Measurements from ENCODE around the gene SLC27A4.
A peak's percentile ranks its signal among the peaks of the same experiment; 100 is the strongest.

Gene SLC27A4

DNA sequence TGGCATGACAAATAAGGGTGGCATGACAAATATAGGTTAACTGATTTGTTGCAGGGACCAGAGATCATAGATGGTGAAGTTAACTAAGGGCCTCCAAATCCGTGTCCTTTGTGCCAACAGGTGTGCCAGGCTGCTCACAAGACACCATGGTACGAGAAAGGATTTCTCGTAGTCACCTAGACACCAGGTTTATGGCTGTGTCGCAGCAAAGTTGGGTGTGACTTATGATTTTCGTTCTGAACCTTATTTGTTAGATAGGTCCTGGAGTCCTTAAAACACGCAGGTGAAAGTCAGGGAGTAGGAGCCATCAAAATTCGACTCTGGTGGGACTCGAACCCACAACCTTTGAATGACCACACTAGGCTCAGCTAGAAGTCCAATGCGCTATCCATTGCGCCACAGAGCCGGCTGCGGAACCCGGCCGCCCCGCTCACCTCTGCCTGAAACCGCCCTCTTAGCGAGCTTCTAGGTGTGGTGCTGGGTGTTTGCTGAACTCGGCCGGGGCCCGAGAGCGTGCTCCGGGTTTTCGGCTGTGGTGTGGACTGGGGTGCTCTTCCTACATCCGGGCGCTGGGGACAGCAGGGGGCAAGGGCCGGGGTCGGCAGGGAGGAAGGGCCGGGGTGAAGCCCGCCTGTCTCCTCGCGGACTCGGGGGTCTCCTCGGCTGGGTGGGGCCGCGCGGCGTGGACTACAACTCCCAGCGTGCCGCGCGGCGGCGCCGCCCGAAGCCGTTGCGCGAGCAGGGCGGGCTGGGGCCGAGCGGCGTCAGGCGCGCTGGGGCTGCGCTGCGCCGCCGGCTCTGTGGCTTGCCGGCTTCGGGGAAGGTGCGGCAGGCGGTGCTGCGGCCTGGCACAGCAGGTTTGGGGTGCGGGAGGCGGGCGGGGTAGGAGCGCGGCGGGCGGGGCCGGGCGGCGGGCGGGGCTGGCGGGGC lies at the start of gene SLC27A4:
SLC27A4 (plus strand) TSS at position 767 of the 930 bp plus-strand sequence. CDS start 2,606 bp downstream, outside the sequence.
- DNase-seq, result peak; percentile 53 to 69

DNA sequence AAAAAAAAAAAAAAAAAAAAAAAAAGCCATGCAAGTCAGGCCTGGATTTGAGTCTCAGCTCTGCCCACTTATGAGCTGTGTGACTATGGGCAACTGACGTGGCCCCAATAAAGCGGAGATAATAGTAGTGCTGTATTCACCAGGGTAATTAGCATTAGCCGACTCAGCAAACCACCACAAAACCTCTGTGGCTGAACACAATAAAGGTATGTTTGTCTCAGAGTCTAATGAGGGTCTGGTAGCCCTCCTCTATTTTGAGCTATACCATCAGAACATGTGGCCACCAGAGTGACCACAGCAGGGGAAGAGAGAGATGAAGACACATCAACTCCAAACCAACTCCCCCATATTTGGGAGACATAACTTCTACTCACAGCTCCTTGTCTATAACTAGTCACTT lies 48.3 kb upstream of the SLC27A4 start:
- no peak for DNase-seq

DNA sequence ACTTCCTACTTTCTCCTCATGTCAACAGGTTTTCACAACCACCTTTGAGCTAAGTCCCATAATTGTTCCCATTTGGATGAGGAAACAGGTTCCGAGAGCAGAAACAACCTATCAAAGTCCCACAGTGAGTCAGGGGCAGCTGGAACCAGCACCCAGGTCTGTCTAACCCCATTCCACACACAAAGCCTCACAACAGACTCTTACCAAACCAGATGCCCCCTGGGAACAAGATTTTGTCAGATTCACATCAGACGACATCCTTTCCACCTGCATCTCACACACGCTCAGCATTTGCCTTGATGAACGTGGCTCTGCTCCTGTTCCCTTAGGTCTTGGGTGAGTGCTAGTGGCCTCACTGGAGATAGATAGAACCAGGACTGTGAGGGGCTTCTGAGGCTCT lies 47.2 kb upstream of the SLC27A4 start:
- no peak for DNase-seq

DNA sequence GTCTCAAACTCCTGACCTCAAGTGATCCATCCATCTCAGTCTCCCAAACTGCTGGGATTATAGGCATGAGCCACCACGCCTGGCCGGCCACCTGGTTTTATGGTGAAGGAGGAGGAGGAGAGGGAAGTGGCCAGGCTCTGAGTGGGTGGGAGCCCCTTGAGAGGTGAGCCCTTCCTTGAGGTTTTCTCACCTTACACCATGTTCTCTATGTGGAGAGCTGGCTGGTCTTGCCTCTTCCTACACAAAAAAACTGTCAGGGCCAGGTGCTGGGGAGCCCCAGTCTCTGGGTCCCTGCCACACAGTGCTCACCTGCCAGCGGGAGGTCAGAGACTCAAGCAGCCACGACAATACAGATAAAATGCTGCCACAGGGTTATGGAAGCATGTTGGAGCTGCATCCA lies 46.2 kb upstream of the SLC27A4 start:
- no peak for DNase-seq

DNA sequence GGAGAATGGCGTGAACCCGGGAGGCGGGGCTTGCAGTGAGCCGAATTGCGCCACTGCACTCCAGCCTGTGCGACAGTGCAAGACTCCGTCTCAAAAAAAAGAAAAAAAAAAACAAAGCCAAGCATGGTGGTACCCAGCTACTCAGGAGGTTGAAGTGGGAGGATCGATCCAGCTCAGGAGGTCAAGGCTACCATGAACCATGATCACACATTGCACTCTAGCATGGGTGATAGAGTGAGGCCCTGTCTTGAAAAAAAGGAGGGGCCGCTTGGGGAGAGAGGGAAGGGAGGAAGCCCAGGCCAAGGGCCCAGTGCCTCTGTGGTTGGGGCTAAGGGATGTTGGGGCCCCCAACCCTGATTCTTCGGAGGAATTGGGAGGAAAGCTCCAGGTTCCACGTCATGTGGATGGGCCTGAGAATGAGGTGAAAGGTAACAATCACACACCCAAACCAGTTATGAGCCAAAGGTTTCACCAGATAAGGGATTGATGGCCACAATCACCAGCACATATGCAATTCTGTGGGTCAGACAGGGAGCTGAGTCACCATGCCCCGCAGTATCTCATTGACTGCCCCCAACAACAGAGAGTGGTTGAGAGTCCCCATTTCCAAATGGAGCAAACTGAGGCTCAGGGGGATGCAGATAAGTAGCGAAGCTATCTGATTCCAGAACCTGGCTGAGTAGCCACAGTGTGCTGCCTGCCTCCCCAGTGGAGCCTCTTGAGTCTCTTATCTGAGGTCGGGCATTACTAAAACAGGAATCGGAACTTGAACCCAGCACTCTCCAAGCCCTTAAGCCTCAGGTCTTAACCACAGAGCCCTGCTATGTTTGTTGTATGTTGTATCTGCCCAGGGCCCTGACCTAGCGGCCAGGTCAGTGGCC lies 43.7 kb upstream of the SLC27A4 start:
- DNase-seq, result no peak

DNA sequence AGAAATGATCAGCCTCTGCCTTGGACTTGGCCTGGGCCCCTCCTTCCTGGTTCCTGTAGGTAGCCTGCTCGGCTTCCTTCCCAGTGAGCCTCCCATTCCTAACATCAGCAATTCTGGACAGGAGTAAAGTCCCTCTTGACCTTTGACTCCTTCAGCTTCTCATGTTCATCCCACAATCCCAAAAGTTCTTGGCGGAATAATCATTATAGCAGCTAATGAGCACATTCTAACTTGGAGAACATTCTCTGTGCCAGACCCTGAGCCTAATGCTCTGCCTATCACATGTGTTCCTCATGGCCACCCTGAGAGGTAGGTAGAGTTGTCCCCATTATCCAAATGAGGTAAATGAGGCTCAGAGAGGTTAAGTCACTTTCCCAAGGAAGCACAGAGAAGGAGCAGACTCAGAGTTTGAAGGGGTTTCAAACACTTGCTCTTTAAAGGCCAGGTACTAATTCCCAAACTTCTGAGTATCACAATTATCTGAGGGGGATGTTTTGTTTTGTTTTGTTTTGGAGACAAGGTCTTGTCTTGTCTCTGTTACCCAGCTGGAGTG lies 43.0 kb upstream of the SLC27A4 start:
- no peak for DNase-seq

DNA sequence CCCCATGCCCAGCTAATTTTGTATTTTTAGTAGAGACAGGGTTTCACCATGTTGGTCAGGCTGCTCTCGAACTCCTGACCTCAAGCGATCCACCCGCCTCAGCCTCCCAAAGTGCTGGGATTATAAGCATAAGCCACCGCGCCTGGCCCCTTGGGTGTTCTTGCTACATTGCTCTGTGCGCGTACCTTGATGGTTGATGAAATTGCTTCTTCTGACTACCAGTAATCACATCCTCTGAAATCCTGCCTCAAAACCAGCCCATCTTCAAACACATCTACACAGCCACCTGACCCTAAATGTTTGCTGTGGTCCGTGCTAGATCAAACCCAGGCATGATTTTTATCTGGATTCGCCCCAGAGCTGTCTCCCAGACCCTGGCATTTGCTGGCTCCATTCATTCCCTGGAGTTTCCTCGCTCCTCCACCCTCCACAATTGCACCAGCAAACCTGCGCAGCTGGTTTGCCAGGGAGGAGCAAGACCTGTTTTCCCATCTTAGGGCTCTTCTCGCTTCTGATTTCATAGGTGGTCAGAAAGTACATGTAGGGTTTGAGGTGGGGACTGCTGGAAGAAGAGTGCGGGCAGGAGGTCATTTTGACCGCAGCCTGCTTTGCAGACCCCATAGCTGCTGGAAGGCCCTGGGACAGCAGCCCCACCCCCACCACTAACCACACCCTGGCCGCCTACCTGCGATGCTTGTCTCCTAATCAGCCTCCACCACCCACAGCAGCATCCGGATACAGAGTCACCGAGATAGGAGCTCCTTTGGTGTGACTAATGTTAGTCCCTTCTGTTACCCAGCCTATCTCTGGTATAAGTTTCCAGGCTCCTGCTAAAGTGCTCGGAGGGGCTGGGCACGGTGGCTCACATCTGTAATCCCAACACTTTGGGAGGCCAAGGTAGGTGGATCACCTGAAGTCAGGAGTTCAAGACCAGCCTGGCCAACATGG lies 41.5 kb upstream of the SLC27A4 start:
- no peak for DNase-seq

DNA sequence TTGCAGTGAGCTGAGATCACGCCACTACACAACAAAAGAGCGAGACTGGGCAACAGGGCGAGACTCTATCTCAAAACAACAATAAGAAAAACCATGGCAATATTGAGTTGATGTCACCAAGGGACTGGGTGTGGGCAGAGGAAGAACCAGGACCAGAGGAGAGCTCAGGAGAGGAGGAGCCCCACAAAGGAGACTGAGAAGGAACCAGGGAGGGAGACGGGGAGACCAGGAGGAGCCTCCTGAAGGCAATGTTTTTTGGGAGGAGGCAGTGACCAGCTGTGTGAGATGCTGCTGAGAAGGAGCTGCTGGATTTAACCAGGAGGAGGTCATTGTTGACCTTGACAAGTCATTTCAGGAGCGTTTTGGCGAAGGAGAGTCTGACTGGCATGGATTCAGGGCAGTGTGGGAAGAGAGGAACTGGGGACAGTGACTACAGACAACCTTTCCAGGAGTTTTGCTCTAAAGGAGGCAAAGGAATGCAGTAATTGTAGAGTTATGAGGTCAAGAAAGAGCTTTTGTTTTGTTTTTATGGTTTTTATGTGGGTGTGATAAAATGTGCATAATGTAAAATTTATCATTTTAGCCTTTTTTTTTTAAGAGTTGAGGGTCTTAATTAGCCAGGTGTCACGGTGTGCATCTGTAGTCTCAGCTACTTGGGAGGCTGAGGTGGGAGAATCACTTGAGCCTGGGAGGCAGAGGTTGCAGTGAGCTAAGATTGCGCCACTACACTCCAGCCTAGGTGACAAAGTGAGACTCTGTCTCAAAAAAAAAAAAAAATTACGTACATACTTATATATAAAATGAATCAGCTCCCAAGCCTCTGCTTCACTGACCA lies 36.0 kb upstream of the SLC27A4 start:
- no peak for DNase-seq

DNA sequence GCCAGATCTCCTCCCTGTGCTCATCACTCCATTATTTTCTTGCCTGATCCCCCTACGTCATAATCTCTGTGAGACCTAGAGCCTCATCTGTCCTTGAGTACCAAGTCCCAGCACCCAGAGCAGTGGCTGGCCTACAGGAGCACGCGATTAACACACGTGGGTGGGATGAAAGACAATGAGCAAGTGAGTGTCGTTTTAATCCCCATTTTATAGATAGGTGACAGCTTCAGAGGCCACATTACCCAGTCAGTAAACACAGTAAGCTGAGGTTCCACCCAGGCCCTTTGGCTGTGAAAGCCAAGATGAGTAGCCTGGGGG lies 35.4 kb upstream of the SLC27A4 start:
- no peak for DNase-seq

DNA sequence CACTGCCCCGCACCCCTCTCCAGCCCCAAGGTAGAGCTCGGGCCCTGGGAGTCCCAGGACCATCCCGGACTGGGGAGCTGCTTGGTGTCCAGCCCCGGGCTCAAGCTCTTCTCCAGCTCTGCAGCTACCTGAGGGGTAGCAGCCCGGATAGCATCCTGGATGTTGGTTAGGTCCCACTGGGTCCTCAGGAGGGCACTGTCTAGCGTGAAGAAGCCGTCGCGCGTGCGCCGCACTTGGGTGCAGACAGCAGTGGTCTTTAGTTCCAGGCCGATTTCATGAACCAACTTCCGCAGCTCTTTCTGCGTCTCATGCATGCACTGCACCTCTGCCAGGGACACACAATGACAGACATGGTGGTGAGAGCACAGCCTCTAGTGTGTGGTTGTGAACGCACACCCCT lies 30.8 kb upstream of the SLC27A4 start:
- DNase-seq, result no peak

DNA sequence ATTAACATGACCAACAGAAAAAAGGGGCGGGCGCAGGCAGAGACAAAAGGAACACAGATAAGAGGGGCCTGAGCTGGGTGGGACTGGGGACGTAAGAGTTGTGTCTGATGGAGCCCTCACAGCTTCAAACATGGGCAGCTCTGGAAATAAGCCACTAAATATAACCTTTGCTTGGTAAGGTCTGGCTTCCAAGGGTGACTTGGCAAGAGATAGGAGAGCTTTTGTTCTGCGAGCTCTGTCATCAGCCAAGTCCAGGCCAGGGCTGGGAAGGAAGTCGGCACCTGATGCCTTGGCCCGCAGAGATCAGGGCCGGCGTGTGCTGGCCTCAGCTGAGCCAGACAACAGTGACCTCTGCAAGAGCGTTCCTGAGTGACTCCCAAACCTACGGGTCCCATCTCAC lies 29.9 kb upstream of the SLC27A4 start:
- no peak for DNase-seq

DNA sequence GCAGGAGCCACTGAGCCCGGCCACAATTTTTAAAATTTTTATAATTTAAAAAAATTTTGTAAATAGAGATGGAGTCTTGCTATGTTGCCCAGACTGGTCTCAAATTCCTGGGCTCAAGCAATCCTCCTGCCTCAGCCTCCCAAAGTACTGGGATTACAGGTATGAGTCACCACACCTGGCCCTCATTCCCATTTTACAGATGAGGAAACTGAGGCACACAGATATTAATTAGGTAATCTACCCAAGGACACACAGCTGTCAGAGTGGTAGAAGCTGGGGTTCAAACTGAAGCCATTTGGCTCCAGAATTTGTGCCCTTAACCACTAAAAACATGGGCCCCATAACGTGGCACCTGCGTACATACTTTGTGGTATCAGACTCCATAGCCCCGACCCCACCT lies 25.6 kb upstream of the SLC27A4 start:
- DNase-seq, result no peak

DNA sequence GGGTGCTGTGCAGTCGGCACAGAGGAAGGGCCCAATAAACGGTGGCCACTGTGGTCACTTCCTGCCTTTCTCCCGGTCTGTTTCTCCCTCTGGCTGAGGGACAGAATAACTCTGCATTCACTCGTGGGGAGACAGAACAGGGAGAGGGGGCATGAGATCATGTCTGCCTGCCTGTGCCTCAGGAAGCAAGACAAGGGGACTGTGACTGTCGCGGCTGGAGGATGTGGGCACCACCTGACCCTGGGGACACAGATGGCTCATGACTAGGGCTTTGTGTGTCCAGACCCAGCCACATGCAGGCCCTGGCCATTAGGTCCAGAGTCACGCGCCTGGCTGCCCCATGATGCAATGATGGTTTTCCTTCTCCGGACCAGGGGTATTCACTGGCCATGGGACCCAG lies 23.9 kb upstream of the SLC27A4 start:
- peak; percentile 88 to 91 for DNase-seq

DNA sequence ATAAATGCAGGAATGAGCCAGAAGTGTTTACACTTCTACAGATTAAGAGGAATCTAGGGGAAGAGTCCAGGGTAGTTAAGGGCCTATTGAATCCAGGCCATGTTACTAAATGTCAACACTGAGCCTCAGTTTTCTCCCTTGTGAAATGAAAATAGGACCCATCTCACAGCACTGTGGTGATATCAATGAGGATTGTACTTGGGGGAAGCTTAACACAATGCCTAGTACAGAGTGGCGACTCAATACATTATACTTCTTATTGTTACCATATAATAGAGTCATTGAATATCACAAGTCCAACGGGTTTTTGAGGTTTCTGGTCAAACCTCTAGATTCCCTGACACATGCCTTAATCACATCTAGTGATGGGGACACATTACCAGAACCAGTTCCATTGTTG lies 22.7 kb upstream of the SLC27A4 start:
- peak in 1 of 2 donors; percentile 10 for DNase-seq

DNA sequence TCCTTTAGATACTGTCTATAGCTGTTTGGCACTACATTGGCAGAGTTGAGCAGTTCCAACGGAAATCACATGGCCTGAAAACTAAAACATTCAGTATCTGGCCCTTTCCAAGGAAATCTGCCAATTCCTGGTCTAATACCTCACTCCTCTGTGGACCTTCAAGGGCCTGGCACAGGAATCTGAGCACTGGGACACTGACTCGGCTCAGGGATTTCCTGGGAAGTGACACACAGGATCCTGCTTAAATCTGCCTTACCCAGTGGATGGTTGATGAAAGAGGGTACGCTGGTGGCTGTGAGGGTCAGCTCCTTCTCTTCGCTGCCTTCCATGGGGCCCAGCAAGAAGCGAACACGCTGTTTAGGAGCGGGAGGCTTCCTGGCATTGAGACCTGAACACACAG lies 19.0 kb upstream of the SLC27A4 start:
- DNase-seq, result no peak

DNA sequence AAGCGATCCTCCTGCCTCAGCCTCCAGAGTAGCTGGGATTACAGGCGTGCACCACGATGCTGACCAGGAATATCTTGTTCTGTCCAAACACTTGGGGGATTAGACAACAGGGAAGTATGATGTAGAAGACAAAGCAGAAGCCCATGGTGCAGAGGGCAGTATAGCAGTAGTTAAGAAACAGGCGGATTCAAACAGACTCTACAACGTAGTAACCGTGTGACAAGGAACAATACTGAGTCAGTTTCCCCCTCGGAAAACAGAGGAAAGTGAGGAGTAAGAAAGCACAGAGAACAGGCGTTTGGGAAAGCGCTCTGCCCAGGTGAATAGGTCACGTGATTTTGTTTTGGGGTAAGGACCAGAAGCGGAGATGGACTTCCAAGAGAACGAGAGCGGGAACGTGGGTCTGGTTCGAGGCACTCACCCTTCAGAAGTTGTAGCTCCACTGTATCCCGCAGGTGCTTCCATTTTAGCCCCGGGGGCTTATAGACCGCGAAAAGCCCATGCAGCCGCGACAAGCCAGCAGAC lies 18.4 kb upstream of the SLC27A4 start:
- no peak for DNase-seq

DNA sequence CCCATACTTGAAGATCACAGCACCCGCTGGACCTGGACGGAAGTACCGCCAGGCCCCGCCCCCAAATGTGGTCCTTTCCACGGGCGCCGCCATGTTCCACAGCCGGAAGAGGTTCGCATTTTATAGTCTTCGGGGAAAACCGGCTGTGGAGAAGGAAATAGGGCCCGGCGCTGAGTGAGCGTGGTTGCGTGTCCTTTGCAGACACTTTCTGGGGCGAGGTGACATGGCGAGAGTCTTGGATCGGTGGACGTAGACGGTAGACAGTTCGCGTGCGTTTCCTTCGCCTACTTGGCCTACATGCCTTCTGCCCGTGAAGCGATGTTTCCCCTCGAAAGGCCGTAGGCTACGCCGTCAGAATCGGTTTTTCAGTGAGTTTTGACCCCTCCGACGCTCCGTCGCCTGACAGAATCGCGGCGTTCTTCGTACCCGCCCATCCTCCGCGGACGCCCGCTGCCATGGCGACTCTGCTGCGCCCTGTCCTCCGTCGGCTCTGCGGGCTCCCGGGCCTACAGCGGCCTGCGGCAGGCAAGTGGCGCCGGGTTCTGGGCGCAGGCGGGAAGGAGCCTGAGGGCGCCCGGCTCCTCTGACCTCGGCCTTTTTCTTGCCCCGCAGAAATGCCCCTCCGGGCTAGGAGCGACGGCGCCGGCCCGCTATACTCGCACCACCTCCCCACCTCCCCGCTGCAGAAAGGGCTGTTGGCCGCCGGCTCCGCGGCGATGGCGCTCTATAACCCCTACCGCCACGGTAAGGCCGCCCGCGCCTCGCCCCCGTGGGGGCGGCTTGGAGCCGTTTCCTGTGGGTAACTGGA lies 17.7 kb upstream of the SLC27A4 start, which contains the start of the genes COQ4 and TRUB2:
COQ4 (plus strand) TSS at position 436 of the 808 bp plus-strand sequence; CDS start at position 456, 20 bp downstream.
TRUB2 (minus strand) TSS at position 44 of the 808 bp plus-strand sequence; CDS start at position 5, 39 bp downstream.
- DNase-seq, result peak; percentile 96 to 97

DNA sequence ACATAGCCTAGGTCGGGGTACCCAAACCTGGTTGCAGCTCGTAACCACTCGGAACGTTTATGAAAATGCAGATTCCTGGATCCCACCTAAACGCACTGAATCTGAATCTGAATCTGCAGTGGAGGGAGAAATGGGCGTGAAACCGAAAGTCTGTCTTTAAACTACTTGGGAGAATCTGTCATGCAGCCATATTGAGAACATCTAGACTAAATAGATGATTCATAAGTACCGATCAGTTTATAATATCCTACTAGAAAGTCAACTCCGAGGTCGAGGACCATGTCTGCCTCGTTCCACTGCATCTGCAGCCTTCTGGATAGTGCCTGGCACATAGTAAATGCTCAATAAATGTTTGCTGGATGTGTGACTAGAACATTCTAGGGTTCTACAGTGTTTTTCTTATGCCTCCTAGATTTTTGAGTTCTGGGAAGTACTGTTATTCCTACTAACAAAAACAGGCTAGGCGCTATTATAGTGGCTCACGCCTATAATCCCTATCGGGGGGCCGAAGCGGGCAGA lies 17.1 kb upstream of the SLC27A4 start:
- DNase-seq, result no peak

DNA sequence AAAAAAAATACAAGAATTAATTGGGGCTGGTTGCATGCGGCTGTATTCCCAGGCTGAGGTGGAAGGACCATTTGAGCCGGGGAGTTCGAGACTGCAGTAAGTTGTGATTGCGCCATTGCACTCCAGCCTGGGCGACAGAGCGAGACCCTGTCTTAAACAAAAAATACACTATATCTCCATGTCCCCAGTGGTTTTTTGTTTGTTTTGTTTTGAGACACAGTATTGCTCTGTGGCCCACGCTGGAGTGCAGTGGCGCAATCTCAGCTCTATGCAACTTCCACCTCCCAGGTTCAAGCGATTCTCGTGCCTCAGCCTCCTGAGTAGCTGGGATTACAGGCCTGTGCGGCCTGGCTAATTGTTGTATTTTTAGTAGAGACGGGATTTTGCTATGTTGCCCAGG lies 16.5 kb upstream of the SLC27A4 start:
- no peak for DNase-seq

DNA sequence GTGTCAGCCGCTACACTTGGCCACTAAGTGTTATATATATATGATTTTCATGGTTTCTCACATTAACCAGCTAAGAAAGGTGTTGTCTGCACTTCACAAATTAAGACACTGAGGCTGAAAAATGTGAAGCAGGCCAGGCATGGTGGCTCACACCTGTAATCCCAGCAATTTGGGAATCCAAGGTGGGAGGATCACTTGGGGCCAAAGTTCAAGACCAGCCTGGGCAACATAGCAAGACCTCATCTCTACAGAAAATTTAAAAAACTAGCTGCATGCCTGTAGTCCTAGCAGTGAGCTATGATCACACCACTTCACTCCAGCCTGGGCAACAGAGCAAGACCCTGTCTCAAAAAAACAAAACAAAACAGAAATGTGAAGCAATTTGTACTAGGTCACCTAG lies 15.9 kb upstream of the SLC27A4 start:
- DNase-seq, result no peak
